ENCODE measurements around the gene CUBN. TPM values are rescaled to one million over a fixed set of nuclear protein-coding genes. Genes with fewer than 3 reads are reported as not detected.

Gene CUBN
- total and polyA plus RNA-seq, 12 donors: 0.41 to 9.3 (median 1.3) TPM

DNA sequence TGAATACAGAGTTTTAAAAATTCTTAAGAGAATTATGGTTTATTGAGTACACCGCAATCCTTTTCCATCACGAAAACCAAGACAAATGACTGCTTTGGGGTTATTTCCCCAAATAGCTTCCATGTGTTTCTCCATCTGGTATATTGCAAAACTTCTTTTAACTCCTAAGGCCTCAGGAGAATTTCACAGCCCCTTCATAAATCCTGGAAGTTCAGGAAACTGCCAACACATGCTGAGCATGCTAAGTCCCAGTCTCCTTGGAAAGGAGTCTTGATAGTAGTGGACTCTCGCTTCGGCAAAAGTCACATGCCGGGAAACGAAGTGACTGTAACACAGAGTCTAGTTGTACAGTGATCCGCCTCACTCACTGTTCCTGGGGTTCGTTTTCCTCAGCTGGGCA is 224.3 kb downstream of the CUBN start:
- no peak overlapping the region for H3K4me3 ChIP-seq
- no peaks in the 10 kb centered on the region for H3K4me1 ChIP-seq (replicated peaks in 1 of 2)
- 86 to 90% (median 90%) methylated on average over 8 of the region's 8 CpGs for WGBS, 4 donors
- TF ChIP-seq, protein P1, sequence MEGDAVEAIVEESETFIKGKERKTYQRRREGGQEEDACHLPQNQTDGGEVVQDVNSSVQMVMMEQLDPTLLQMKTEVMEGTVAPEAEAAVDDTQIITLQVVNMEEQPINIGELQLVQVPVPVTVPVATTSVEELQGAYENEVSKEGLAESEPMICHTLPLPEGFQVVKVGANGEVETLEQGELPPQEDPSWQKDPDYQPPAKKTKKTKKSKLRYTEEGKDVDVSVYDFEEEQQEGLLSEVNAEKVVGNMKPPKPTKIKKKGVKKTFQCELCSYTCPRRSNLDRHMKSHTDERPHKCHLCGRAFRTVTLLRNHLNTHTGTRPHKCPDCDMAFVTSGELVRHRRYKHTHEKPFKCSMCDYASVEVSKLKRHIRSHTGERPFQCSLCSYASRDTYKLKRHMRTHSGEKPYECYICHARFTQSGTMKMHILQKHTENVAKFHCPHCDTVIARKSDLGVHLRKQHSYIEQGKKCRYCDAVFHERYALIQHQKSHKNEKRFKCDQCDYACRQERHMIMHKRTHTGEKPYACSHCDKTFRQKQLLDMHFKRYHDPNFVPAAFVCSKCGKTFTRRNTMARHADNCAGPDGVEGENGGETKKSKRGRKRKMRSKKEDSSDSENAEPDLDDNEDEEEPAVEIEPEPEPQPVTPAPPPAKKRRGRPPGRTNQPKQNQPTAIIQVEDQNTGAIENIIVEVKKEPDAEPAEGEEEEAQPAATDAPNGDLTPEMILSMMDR (IDR thresholded peaks at IDR 0.05): no peak
- no peak for TF ChIP-seq POLR2A (IDR thresholded peaks at IDR 0.05)
- no peaks in the 10 kb centered on the region for H3K27me3 ChIP-seq
- no peaks in the 10 kb centered on the region for H3K9me3 ChIP-seq (replicated peaks in 1 of 3)
- H3K36me3 ChIP-seq (replicated peaks in 1 of 2): no peaks in the 10 kb centered on the region
- no peak overlapping the region for H3K27ac ChIP-seq
- intact Hi-C loops (cut with DNase I): no loop called here
- DNase-seq: no peak

DNA sequence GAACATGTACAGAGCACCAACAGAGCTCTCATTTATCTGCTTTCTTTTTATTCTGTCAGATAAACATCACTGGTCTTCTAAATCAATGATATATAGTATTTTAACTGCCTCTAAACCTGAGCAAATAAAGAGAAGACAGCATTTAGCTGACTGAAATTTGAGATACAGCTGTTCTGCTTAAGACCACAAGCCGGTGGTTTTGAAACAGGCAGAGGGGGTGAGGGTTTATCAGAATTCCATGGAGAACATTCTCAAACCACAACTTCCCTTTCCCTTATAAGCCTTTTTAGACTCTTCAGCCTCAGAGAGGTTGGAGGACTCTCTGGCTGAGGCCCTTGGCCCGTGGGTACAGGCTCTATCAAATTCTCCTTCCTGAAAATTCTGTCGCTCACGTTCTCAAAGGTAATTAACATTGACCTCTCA is 225.0 kb downstream of the CUBN start:
- Histone ChIP-seq H3K27me3 (peaks cover 4% of the 10 kb centered on the region), H3K4me1 (replicated peaks in 1 of 2) (no peaks in the 10 kb centered on the region), H3K27ac (no peak overlapping the region), H3K36me3 (replicated peaks in 1 of 2) (no peaks in the 10 kb centered on the region), H3K9me3 (replicated peaks in 1 of 3) (no peaks in the 10 kb centered on the region), H3K4me3 (no peak overlapping the region)
- intact Hi-C loops (cut with DNase I): no loop called here
- no peak for DNase-seq
- no peak for TF ChIP-seq POLR2A (IDR thresholded peaks at IDR 0.05)
- TF ChIP-seq, protein P1 (IDR thresholded peaks at IDR 0.05): no peak
- WGBS, 4 donors: 72 to 88% (median 80%) methylated on average over 4 of the region's 4 CpGs

DNA sequence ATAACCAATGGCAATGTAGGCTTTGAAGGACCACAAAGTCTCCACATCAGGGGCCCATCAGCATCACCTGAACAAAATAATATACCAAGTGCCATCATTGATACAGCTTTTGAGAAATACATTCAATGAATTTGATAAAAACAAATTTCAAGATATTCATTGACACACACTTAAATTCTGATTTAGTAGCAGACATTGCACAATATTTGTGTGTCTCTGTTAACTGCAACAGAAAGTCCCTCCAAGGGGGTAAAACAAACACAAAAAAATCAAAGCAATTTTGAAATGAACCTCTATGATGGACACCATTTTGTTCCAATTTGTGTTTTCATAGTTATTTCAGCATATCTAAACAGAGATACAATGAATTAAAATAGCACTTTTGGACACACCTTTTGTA is 225.6 kb downstream of the CUBN start:
- intact Hi-C loops (cut with DNase I): no loop called here
- Histone ChIP-seq H3K4me1 (replicated peaks in 1 of 2) (no peaks in the 10 kb centered on the region), H3K9me3 (replicated peaks in 1 of 3) (no peaks in the 10 kb centered on the region), H3K27ac (no peak overlapping the region), H3K27me3 (peaks cover 4% of the 10 kb centered on the region), H3K4me3 (no peak overlapping the region), H3K36me3 (replicated peaks in 1 of 2) (no peaks in the 10 kb centered on the region)
- TF ChIP-seq, protein P1 (IDR thresholded peaks at IDR 0.05): no peak
- no peak for TF ChIP-seq POLR2A (IDR thresholded peaks at IDR 0.05)
- no peak for DNase-seq

DNA sequence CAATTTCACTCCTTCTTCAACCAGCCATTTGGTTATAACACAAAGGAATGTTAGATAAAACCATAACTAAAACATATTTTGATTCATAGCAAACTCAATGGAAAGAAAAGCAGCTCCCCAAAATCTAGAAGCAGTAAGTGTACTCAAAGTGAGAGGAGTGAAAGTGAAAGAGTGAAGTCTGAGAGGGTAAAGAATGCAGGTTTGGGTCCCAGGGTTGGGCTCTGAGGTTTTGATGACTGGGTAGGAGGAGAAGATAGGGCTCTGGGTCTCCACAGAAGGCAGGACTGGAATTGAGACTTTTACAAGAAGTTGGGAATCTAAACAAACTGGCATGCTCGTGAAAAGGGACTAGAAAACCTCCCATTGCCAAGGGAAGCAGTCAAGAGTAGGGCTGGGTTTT is 227.0 kb downstream of the CUBN start:
- Histone ChIP-seq H3K4me3 (no peak overlapping the region), H3K27me3 (peaks cover 4% of the 10 kb centered on the region), H3K4me1 (replicated peaks in 1 of 2) (no peaks in the 10 kb centered on the region), H3K36me3 (replicated peaks in 1 of 2) (no peaks in the 10 kb centered on the region), H3K27ac (no peak overlapping the region), H3K9me3 (replicated peaks in 1 of 3) (no peaks in the 10 kb centered on the region)
- no peak for DNase-seq
- intact Hi-C loops (cut with DNase I): no loop called here
- TF ChIP-seq, protein P1 (IDR thresholded peaks at IDR 0.05): no peak
- no peak for TF ChIP-seq POLR2A (IDR thresholded peaks at IDR 0.05)
- 80 to 93% (median 91%) methylated on average over 1 of the region's 1 CpG for WGBS, 4 donors
